ENCODE data around the gene PRSS1. TPM values are rescaled to one million over a fixed set of nuclear protein-coding genes. Genes with fewer than 3 reads are reported as not detected.
"Not testable (repeated sequence)": the region's sequence is repeated elsewhere in the genome, so short reads cannot be mapped to it uniquely, and the experiment has no call there.

The PRSS1 gene
- total RNA-seq, 4 donors from 2014 or later, result not detected

GRCh38 chr7:142759433-142759832 is 10.2 kb downstream of the PRSS1 start:
- Histone ChIP-seq H3K27me3 (no peaks in the 10 kb centered on the region), H3K27ac (no peak overlapping the region)

GRCh38 chr7:142760071-142760642 is 10.9 kb downstream of the PRSS1 start:
- H3K4me1 ChIP-seq, result no peaks in the 10 kb centered on the region
- no peak overlapping the region for H3K27ac ChIP-seq
- TF ChIP-seq CTCF (IDR thresholded peaks at IDR 0.05) (no peak), POLR2A (IDR thresholded peaks at IDR 0.05) (no peak)
- no peaks in the 10 kb centered on the region for H3K36me3 ChIP-seq
- no peaks in the 10 kb centered on the region for H3K9me3 ChIP-seq
- no peaks in the 10 kb centered on the region for H3K27me3 ChIP-seq
- no peak overlapping the region for H3K4me3 ChIP-seq
- no peak for DNase-seq

More at GRCh38 chr7:142759433-142759832, 10.2 kb downstream of the PRSS1 start:
- no peak for DNase-seq
- Histone ChIP-seq H3K9me3 (no peaks in the 10 kb centered on the region), H3K4me3 (no peak overlapping the region), H3K4me1 (no peaks in the 10 kb centered on the region), H3K36me3 (no peaks in the 10 kb centered on the region)
- TF ChIP-seq CTCF (IDR thresholded peaks at IDR 0.05) (no peak), POLR2A (IDR thresholded peaks at IDR 0.05) (no peak)

- not testable (repeated sequence) for H3K27me3 ChIP-seq, DNase-seq
Measured at GRCh38 chr7:142761606-142762005, 12.3 kb downstream of the PRSS1 start.

GRCh38 chr7:142762104-142762503 is 12.8 kb downstream of the PRSS1 start:
- TF ChIP-seq POLR2A (IDR thresholded peaks at IDR 0.05), result no peak
- no peak for TF ChIP-seq CTCF (IDR thresholded peaks at IDR 0.05)
- H3K9me3 ChIP-seq, result no peaks in the 10 kb centered on the region
- H3K4me1 ChIP-seq, result no peaks in the 10 kb centered on the region
- no peaks in the 10 kb centered on the region for H3K36me3 ChIP-seq
- no peak overlapping the region for H3K27ac ChIP-seq
- H3K27me3 ChIP-seq, result no peaks in the 10 kb centered on the region
- no peak for DNase-seq
- H3K4me3 ChIP-seq, result no peak overlapping the region

More at GRCh38 chr7:142761606-142762005, 12.3 kb downstream of the PRSS1 start:
- not testable (repeated sequence) for H3K9me3 ChIP-seq, H3K4me3 ChIP-seq, H3K36me3 ChIP-seq, H3K27ac ChIP-seq, H3K4me1 ChIP-seq

GRCh38 chr7:142767451-142767850 is 18.2 kb downstream of the PRSS1 start:
- no peak overlapping the region for H3K27ac ChIP-seq
- no peaks in the 10 kb centered on the region for H3K36me3 ChIP-seq
- TF ChIP-seq POLR2A (IDR thresholded peaks at IDR 0.05) (no peak), CTCF (IDR thresholded peaks at IDR 0.05) (no peak)
- H3K4me3 ChIP-seq, result no peak overlapping the region
- no peaks in the 10 kb centered on the region for H3K9me3 ChIP-seq
- H3K27me3 ChIP-seq, result no peaks in the 10 kb centered on the region
- DNase-seq, result no peak
- peaks cover 0 to 5% (median 0%) of the 10 kb centered on the region in 4 donors for H3K4me1 ChIP-seq

- no peaks in the 10 kb centered on the region for H3K36me3 ChIP-seq
- TF ChIP-seq CTCF (IDR thresholded peaks at IDR 0.05) (no peak), POLR2A (IDR thresholded peaks at IDR 0.05) (no peak)
- peaks cover 0 to 5% (median 0%) of the 10 kb centered on the region in 4 donors for H3K4me1 ChIP-seq
- no peaks in the 10 kb centered on the region for H3K9me3 ChIP-seq
- no peak for DNase-seq
- no peaks in the 10 kb centered on the region for H3K27me3 ChIP-seq
- H3K27ac ChIP-seq, result no peak overlapping the region
- H3K4me3 ChIP-seq, result no peak overlapping the region
Measured at GRCh38 chr7:142767861-142768260, 18.6 kb downstream of the PRSS1 start.

GRCh38 chr7:142768885-142769284 is 19.6 kb downstream of the PRSS1 start:
- not testable (repeated sequence) for H3K27ac ChIP-seq, DNase-seq, H3K36me3 ChIP-seq, H3K9me3 ChIP-seq, H3K27me3 ChIP-seq, H3K4me3 ChIP-seq, H3K4me1 ChIP-seq

Measured in Peyer's patch (tissue), 4 donors.